Fibroblast of lung (primary cell): ENCODE results near the gene HDAC4. TPM values are rescaled to one million over a fixed set of nuclear protein-coding genes. Genes with fewer than 3 reads are reported as not detected.

Experiments used
- DNase-seq, 2 donors: peaks; one replicate each; pipeline versions ENCODE4 v3.0.0 to v3.0.0-alpha.2; 2010; ENCODE audit warnings: low read depth in 2 of 2
- H2AFZ ChIP-seq: 2 replicates; pipeline ENCODE4 v1.5.1; 2012; ENCODE audit warnings: low read length, control low read depth, inconsistent platforms
- H3K27ac ChIP-seq: 2 replicates; pipeline ENCODE4 v1.5.1; 2011; ENCODE audit warnings: low read length, control low read depth; ENCODE audit not compliant: insufficient read depth
- H3K27me3 ChIP-seq: 2 replicates; pipeline ENCODE4 v1.5.1; 2011; ENCODE audit warnings: mild to moderate bottlenecking, low read length; ENCODE audit not compliant: control insufficient read depth, insufficient read depth
- H3K36me3 ChIP-seq: 2 replicates; pipeline ENCODE4 v1.5.1; 2011; ENCODE audit warnings: low read length; ENCODE audit not compliant: control insufficient read depth, insufficient read depth
- H3K4me1 ChIP-seq: 2 replicates; pipeline ENCODE4 v1.5.1; 2011; ENCODE audit warnings: low read length; ENCODE audit not compliant: control insufficient read depth, insufficient read depth; ENCODE audit errors: extremely low read depth
- H3K4me2 ChIP-seq: 2 replicates; pipeline ENCODE4 v1.5.1; 2011; ENCODE audit warnings: low read length, control low read depth; ENCODE audit not compliant: insufficient read depth; ENCODE audit errors: extremely low read depth
- H3K4me3 ChIP-seq, 4 experiments: fragments of 200-600 bp in 1 of 4; sonication (generic) in 1 of 4; replicated peaks in 1 of 4; 2 replicates each; pipeline ENCODE4 v1.5.1; 2011 to 2016; ENCODE audit warnings: low read length in 4 of 4, low read depth in 3 of 4, mild to moderate bottlenecking in 3 of 4, control low read depth in 2 of 4, inconsistent platforms in 1 of 4, mixed read lengths in 1 of 4; ENCODE audit not compliant: insufficient read depth in 1 of 4; ENCODE audit errors: control extremely low read depth in 1 of 4
- H3K79me2 ChIP-seq: 2 replicates; pipeline ENCODE4 v1.5.1; 2012; ENCODE audit warnings: mild to moderate bottlenecking, low read length, inconsistent platforms; ENCODE audit not compliant: control insufficient read depth, insufficient read depth
- H3K9ac ChIP-seq: 2 replicates; pipeline ENCODE4 v1.5.1; 2011; ENCODE audit warnings: mild to moderate bottlenecking, low read length, control low read depth; ENCODE audit not compliant: insufficient read depth
- H3K9me3 ChIP-seq: 2 replicates; pipeline ENCODE4 v1.5.1; 2012; ENCODE audit warnings: low read depth, low read length; ENCODE audit not compliant: control insufficient read depth, insufficient read depth
- H4K20me1 ChIP-seq: 2 replicates; pipeline ENCODE4 v1.5.1; 2011; ENCODE audit warnings: low read length; ENCODE audit not compliant: control insufficient read depth, insufficient read depth; ENCODE audit errors: extremely low read depth
- CTCF ChIP-seq, 2 donors: IDR thresholded peaks in 1 of 2; conservative IDR thresholded peaks in 1 of 2; 1 replicate in 1 of 2; 2 replicates in 1 of 2; pipeline ENCODE4 v1.5.1; 2011 to 2012; ENCODE audit warnings: low read length in 2 of 2, control low read depth in 1 of 2, inconsistent platforms in 1 of 2, low read depth in 1 of 2, mild to moderate bottlenecking in 1 of 2
- EZH2 ChIP-seq: IDR thresholded peaks from 2 replicates; pipeline ENCODE4 v1.5.1; 2012; ENCODE audit warnings: low read length, control low read depth, mild to moderate bottlenecking; ENCODE audit errors: missing control alignments
- polyA plus RNA-seq, 2 donors: library from polyadenylated mRNA; depleted of rRNA in 1 of 2; stranded (reverse) in 1 of 2; unstranded in 1 of 2; fragments of >200 nt; gene quantifications; 2 replicates each; pipeline ENCODE4 v1.2.1, GENCODE V29; 2011 to 2012; ENCODE audit warnings: missing spikeins in 1 of 2
- total RNA-seq: library from RNA; depleted of rRNA; stranded (reverse); fragments of >200 nt; gene quantifications from 2 replicates; pipeline ENCODE4 v1.2.1, GENCODE V29; 2014

The HDAC4 gene
- total and polyA plus RNA-seq, 2 donors (not counting 1 experiment from before 2014, with no cell fraction given): 7.4 to 19.8 TPM

- Histone ChIP-seq H3K4me2 (no peak overlapping the region), H3K4me1 (peaks cover 10% of the 10 kb centered on the region), H3K27me3 (no peaks in the 10 kb centered on the region), H3K4me3 (no peak overlapping the region), H3K9ac (no peak overlapping the region), H4K20me1 (no peaks in the 10 kb centered on the region), H3K79me2 (no peaks in the 10 kb centered on the region), H3K27ac (peak overlapping the region; percentile 5), H2AFZ (no peak overlapping the region), H3K9me3 (no peaks in the 10 kb centered on the region), H3K36me3 (no peaks in the 10 kb centered on the region)
- no peak for TF ChIP-seq CTCF (conservative IDR thresholded peaks at IDR 0.05 in 1 of 2, IDR thresholded peaks at IDR 0.05 in 1 of 2; ENCODE audit: low read depth in 1 of 2, low read length in 2 of 2)
- no peak for TF ChIP-seq EZH2
- DNase-seq: no peak
Observed at GRCh38 chr2:239329972-239330572, 70.7 kb downstream of the HDAC4 start.

GRCh38 chr2:239329284-239329971 lies 71.4 kb downstream of the HDAC4 start:
- TF ChIP-seq CTCF (conservative IDR thresholded peaks at IDR 0.05 in 1 of 2, IDR thresholded peaks at IDR 0.05 in 1 of 2; ENCODE audit: low read depth in 1 of 2, low read length in 2 of 2): no peak
- TF ChIP-seq EZH2: no peak
- Histone ChIP-seq H3K79me2 (no peaks in the 10 kb centered on the region), H3K27ac (peak overlapping the region; percentile 63), H3K4me3 (no peak overlapping the region), H2AFZ (no peak overlapping the region), H3K4me2 (no peak overlapping the region), H3K9me3 (no peaks in the 10 kb centered on the region), H3K36me3 (no peaks in the 10 kb centered on the region), H4K20me1 (no peaks in the 10 kb centered on the region), H3K27me3 (no peaks in the 10 kb centered on the region), H3K4me1 (peaks cover 10% of the 10 kb centered on the region), H3K9ac (peak overlapping the region; percentile 4)
- peak in 1 of 2 donors; percentile 42 for DNase-seq

- Histone ChIP-seq H3K27ac (peak overlapping the region; percentile 63), H2AFZ (no peak overlapping the region), H3K9me3 (no peaks in the 10 kb centered on the region), H3K9ac (peak overlapping the region; percentile 18), H3K4me2 (peak overlapping the region; percentile 42), H3K36me3 (no peaks in the 10 kb centered on the region), H3K79me2 (no peaks in the 10 kb centered on the region), H3K4me1 (peaks cover 10% of the 10 kb centered on the region), H3K4me3 (no peak overlapping the region), H3K27me3 (no peaks in the 10 kb centered on the region), H4K20me1 (no peaks in the 10 kb centered on the region)
- TF ChIP-seq EZH2: no peak
- peak in 1 of 2 donors; percentile 38 for TF ChIP-seq CTCF (conservative IDR thresholded peaks at IDR 0.05 in 1 of 2, IDR thresholded peaks at IDR 0.05 in 1 of 2; ENCODE audit: low read depth in 1 of 2, low read length in 2 of 2)
- peak; percentile 93 to 99 for DNase-seq
Observed at GRCh38 chr2:239328351-239329191, 72.2 kb downstream of the HDAC4 start.
